Common myeloid progenitor, CD34-positive (primary cell): ENCODE data around the gene LRRC72.

Source experiments
- CTCF ChIA-PET: fragments of 350-600 bp; sonication (Branson Sonifier 250); formaldehyde crosslinking; loops from one replicate; lab custom pipeline; 2021; ENCODE audit warnings: antibody characterized with exemption; lab: Charles Lee
- POLR2A ChIA-PET: fragments of 350-600 bp; sonication (Branson Sonifier 250); formaldehyde crosslinking; loops from one replicate; lab custom pipeline; 2021; ENCODE audit warnings: antibody characterized with exemption; lab: Charles Lee
- DNase-seq, 3 donors: peaks; one replicate each; pipeline versions ENCODE4 v3.0.0 to v3.0.0-alpha.2; 2013
- H3K27ac ChIP-seq, 2 experiments: 1 replicate in 1 of 2; 2 replicates in 1 of 2; pipeline ENCODE4 v1.7.0; 2013; ENCODE audit warnings: inconsistent platforms in 2 of 2, low read length in 2 of 2, mild to moderate bottlenecking in 2 of 2, low read depth in 1 of 2, moderate library complexity in 1 of 2; ENCODE audit not compliant: severe bottlenecking in 2 of 2, insufficient read depth in 1 of 2, poor library complexity in 1 of 2
- H3K27me3 ChIP-seq, 5 experiments: replicated peaks in 2 of 5; 1 replicate in 3 of 5; 2 replicates in 2 of 5; pipeline versions ENCODE4 v1.6.1 to v1.7.0; 2013; ENCODE audit warnings: low read length in 4 of 5, mild to moderate bottlenecking in 2 of 5, moderate library complexity in 2 of 5, inconsistent platforms in 1 of 5; ENCODE audit not compliant: insufficient read depth in 5 of 5, control insufficient read depth in 4 of 5
- H3K36me3 ChIP-seq, 4 experiments: 1 replicate in 2 of 4; 2 replicates in 2 of 4; pipeline versions ENCODE4 v1.6.1 to v1.7.0; 2013; ENCODE audit warnings: low read length in 3 of 4, control low read depth in 1 of 4, mild to moderate bottlenecking in 1 of 4; ENCODE audit not compliant: control insufficient read depth in 4 of 4, insufficient read depth in 4 of 4
- H3K4me1 ChIP-seq, 4 experiments: 1 replicate in 3 of 4; 2 replicates in 1 of 4; pipeline versions ENCODE4 v1.6.1 to v1.7.1; 2013; ENCODE audit warnings: low read length in 3 of 4, mild to moderate bottlenecking in 3 of 4, control low read depth in 1 of 4, inconsistent platforms in 1 of 4, moderate library complexity in 1 of 4; ENCODE audit not compliant: control insufficient read depth in 4 of 4, insufficient read depth in 4 of 4; ENCODE audit errors: control extremely low read depth in 1 of 4
- H3K4me3 ChIP-seq, 7 experiments: 1 replicate in 4 of 7; 2 replicates in 3 of 7; pipeline versions ENCODE4 v1.5.1 to v1.7.0; 2013; ENCODE audit warnings: mild to moderate bottlenecking in 7 of 7, low read length in 6 of 7, moderate library complexity in 6 of 7, inconsistent platforms in 2 of 7, low read depth in 2 of 7, control low read depth in 1 of 7; ENCODE audit not compliant: insufficient read depth in 4 of 7, control insufficient read depth in 1 of 7; ENCODE audit errors: extremely low read depth in 1 of 7
- H3K9me3 ChIP-seq, 5 experiments: 1 replicate in 4 of 5; 2 replicates in 1 of 5; pipeline versions ENCODE4 v1.6.1 to v1.7.1; 2013; ENCODE audit warnings: low read length in 4 of 5, mild to moderate bottlenecking in 2 of 5, inconsistent platforms in 1 of 5, low read depth in 1 of 5, moderate library complexity in 1 of 5; ENCODE audit not compliant: control insufficient read depth in 4 of 5, insufficient read depth in 2 of 5; ENCODE audit errors: control extremely low read depth in 1 of 5
- WGBS: methylation state at CpG from one replicate; pipeline ENCODE4 v1.1.5; 2013; ENCODE audit not compliant: insufficient coverage; 5-methylcytosine and 5-hydroxymethylcytosine counted together

Gene LRRC72

GRCh38 chr7:16611711-16612110 is 85.1 kb downstream of the LRRC72 start:
- 100% methylated on average over 2 of the region's 2 CpGs for WGBS
- Histone ChIP-seq H3K4me3 (no peak overlapping the region), H3K4me1 (no peaks in the 10 kb centered on the region), H3K27me3 (no peaks in the 10 kb centered on the region), H3K27ac (no peak overlapping the region), H3K9me3 (no peaks in the 10 kb centered on the region), H3K36me3 (peaks cover 14 to 45% (median 31%) of the 10 kb centered on the region in 4 experiments)
- POLR2A ChIA-PET: interaction anchor here (0.6 kb wide), 1 partner anchor 9 kb away, joined by 3 read pairs; no protein-coding TSS in a partner anchor
- DNase-seq: no peak
- CTCF ChIA-PET: interaction anchor here (1.3 kb wide), 1 partner anchor 24 kb away, joined by 3 read pairs; no protein-coding TSS in a partner anchor

- no peaks in the 10 kb centered on the region for H3K9me3 ChIP-seq
- DNase-seq: no peak
- H3K27ac ChIP-seq: no peak overlapping the region
- H3K27me3 ChIP-seq: no peaks in the 10 kb centered on the region
- no peak overlapping the region for H3K4me3 ChIP-seq
- no peaks in the 10 kb centered on the region for H3K4me1 ChIP-seq
- POLR2A ChIA-PET: no interaction called here
- CTCF ChIA-PET: interaction anchor here (1.0 kb wide), 1 partner anchor 8 kb away, joined by 3 read pairs; no protein-coding TSS in a partner anchor
- 97% methylated on average over 3 of the region's 5 CpGs for WGBS
- peaks cover 4 to 45% (median 32%) of the 10 kb centered on the region in 4 experiments for H3K36me3 ChIP-seq
These were observed 88.6 kb downstream of the LRRC72 start for GRCh38 chr7:16615228-16615627.

GRCh38 chr7:16616122-16616521 is 89.5 kb downstream of the LRRC72 start:
- ChIA-PET CTCF (no interaction called here), POLR2A (no interaction called here)
- Histone ChIP-seq H3K27ac (no peak overlapping the region), H3K9me3 (no peaks in the 10 kb centered on the region), H3K27me3 (no peaks in the 10 kb centered on the region), H3K4me3 (no peak overlapping the region), H3K36me3 (peaks cover 3 to 48% (median 33%) of the 10 kb centered on the region in 4 experiments), H3K4me1 (no peaks in the 10 kb centered on the region)
- WGBS: 100% methylated on average over 1 of the region's 4 CpGs
- DNase-seq: no peak

- ChIA-PET CTCF (no interaction called here), POLR2A (no interaction called here)
- Histone ChIP-seq H3K9me3 (no peaks in the 10 kb centered on the region), H3K36me3 (peaks cover 3 to 50% (median 33%) of the 10 kb centered on the region in 4 experiments), H3K4me3 (no peak overlapping the region), H3K4me1 (no peaks in the 10 kb centered on the region), H3K27ac (no peak overlapping the region), H3K27me3 (no peaks in the 10 kb centered on the region)
- DNase-seq: no peak
- 86% methylated on average over 18 of the region's 18 CpGs for WGBS
These were observed 89.9 kb downstream of the LRRC72 start for GRCh38 chr7:16616542-16616941.

GRCh38 chr7:16619979-16620408 is 93.4 kb downstream of the LRRC72 start:
- POLR2A ChIA-PET: no interaction called here

GRCh38 chr7:16626388-16626787 is 99.8 kb downstream of the LRRC72 start:
- H3K27me3 ChIP-seq: no peaks in the 10 kb centered on the region
- no peaks in the 10 kb centered on the region for H3K4me1 ChIP-seq
- POLR2A ChIA-PET: no interaction called here
- CTCF ChIA-PET: no interaction called here
- no peak overlapping the region for H3K4me3 ChIP-seq
- H3K9me3 ChIP-seq: no peaks in the 10 kb centered on the region
- no peak for DNase-seq
- peaks cover 16 to 32% (median 17%) of the 10 kb centered on the region in 4 experiments for H3K36me3 ChIP-seq
- no peak overlapping the region for H3K27ac ChIP-seq
- WGBS: no CpG with 5 or more reads among the region's 2 CpGs

More at GRCh38 chr7:16619979-16620408, 93.4 kb downstream of the LRRC72 start:
- peak in 2 of 3 donors; percentile 7 to 45 for DNase-seq
- CTCF ChIA-PET: interaction anchor here (1.2 kb wide), 1 partner anchor 18 kb away, joined by 3 read pairs; no protein-coding TSS in a partner anchor
- Histone ChIP-seq H3K4me1 (no peaks in the 10 kb centered on the region), H3K36me3 (peaks cover 13 to 58% (median 36%) of the 10 kb centered on the region in 4 experiments), H3K9me3 (no peaks in the 10 kb centered on the region), H3K27ac (no peak overlapping the region), H3K4me3 (no peak overlapping the region), H3K27me3 (no peaks in the 10 kb centered on the region)
- WGBS: 83% methylated on average over 1 of the region's 2 CpGs

GRCh38 chr7:16627236-16627635 is 100.6 kb downstream of the LRRC72 start:
- ChIA-PET CTCF (interaction anchor here (1.9 kb wide), 1 partner anchor 10 kb away, joined by 7 read pairs; no protein-coding TSS in a partner anchor), POLR2A (no interaction called here)
- no peak for DNase-seq
- Histone ChIP-seq H3K4me3 (no peak overlapping the region), H3K27me3 (no peaks in the 10 kb centered on the region), H3K27ac (no peak overlapping the region), H3K4me1 (no peaks in the 10 kb centered on the region), H3K9me3 (no peaks in the 10 kb centered on the region), H3K36me3 (peaks cover 16 to 27% (median 16%) of the 10 kb centered on the region in 4 experiments)
- WGBS: no CpG with 5 or more reads among the region's 2 CpGs
